ENCODE results near the gene FRMPD4. TPM values are rescaled to one million over a fixed set of nuclear protein-coding genes. Genes with fewer than 3 reads are reported as not detected.

The FRMPD4 gene
- total and polyA plus RNA-seq, 2 of the 13 experiments (the other 11 are each of a cell fraction or from before 2014, with no cell fraction given): not detected

- no peak for TF ChIP-seq ATF5 (CRISPR knock-in tag; IDR thresholded peaks at IDR 0.05; ENCODE audit: low read depth)
- no peak for TF ChIP-seq ISX (CRISPR knock-in tag; conservative IDR thresholded peaks at IDR 0.05)
- no peak for TF ChIP-seq ZBTB25 (CRISPR knock-in tag; IDR thresholded peaks at IDR 0.05)
- no peak for TF ChIP-seq ZNF550 (CRISPR knock-in tag; IDR thresholded peaks at IDR 0.05; ENCODE audit: borderline replicate concordance)
- TF ChIP-seq HNF4A (CRISPR knock-in tag; IDR thresholded peaks at IDR 0.05): no peak
- no peak for TF ChIP-seq SPEN (CRISPR knock-in tag; IDR thresholded peaks at IDR 0.05; ENCODE audit: low read depth)
- TF ChIP-seq ZNF468 (CRISPR knock-in tag; IDR thresholded peaks at IDR 0.05): no peak
- TF ChIP-seq JARID2 (CRISPR knock-in tag; IDR thresholded peaks at IDR 0.05; ENCODE audit: insufficient replicate concordance): no peak
- TF ChIP-seq HINFP (CRISPR knock-in tag; IDR thresholded peaks at IDR 0.05; ENCODE audit: low read depth): no peak
Observed at GRCh38 chrX:12197030-12197429, 58.8 kb downstream of the FRMPD4 start (continued).

GRCh38 chrX:12206413-12206812 is 68.1 kb downstream of the FRMPD4 start:
- WGBS (ENCODE audit: low lambda C conversion rate): no CpG with 5 or more reads among the region's 1 CpG
- H3K27ac ChIP-seq (ENCODE audit: extremely low read length, insufficient read depth, low read length): no peak overlapping the region
- H3K27me3 ChIP-seq (ENCODE audit: control insufficient read depth in 1 of 2, insufficient read depth in 2 of 2, low read length in 2 of 2): no peaks in the 10 kb centered on the region
- H4K20me1 ChIP-seq (ENCODE audit: insufficient read depth, low read length): no peaks in the 10 kb centered on the region
- no peak overlapping the region for H2AFZ ChIP-seq (ENCODE audit: low read length)
- ChIA-PET CTCF (ENCODE audit: low intra/inter-chr PET ratio, low total read pairs) (no interaction called here), POLR2A (no interaction called here)
- H3K9me3 ChIP-seq (ENCODE audit: low read length): no peaks in the 10 kb centered on the region
- H3K4me3 ChIP-seq (replicated peaks in 1 of 3; ENCODE audit: insufficient read depth in 1 of 3, low read depth in 2 of 3, low read length in 3 of 3): no peak overlapping the region
- intact Hi-C loops (cut with micrococcal nuclease; ENCODE audit: unreplicated experiment) (no loop called here), in situ Hi-C loops (cut with HindIII; ENCODE audit: extremely low pct_ligation_motif_present, low pct_unique_long_range_greater_than_20kb) (no loop called here)
- H3K4me1 ChIP-seq (ENCODE audit: insufficient read depth, low read length): no peaks in the 10 kb centered on the region
- FAIRE-seq (no peak), ATAC-seq (no peak), DNase-seq (ENCODE audit: low spot score) (no peak)
- no TSS peak for BruUV-seq (replicated peaks)
- no peak overlapping the region for H3K9ac ChIP-seq (ENCODE audit: insufficient read depth, low read depth, low read length)
- no peaks in the 10 kb centered on the region for H3K36me3 ChIP-seq (replicated peaks in 1 of 2; ENCODE audit: control insufficient read depth in 1 of 2, insufficient read depth in 2 of 2, low read length in 2 of 2)
- H3K4me2 ChIP-seq (ENCODE audit: low read depth, low read length): no peak overlapping the region
- no peaks in the 10 kb centered on the region for H3K79me2 ChIP-seq (ENCODE audit: insufficient read depth, low read length)
- TF ChIP-seq SP4 (CRISPR knock-in tag; IDR thresholded peaks at IDR 0.05) (no peak), HMGXB4 (CRISPR knock-in tag; IDR thresholded peaks at IDR 0.05; ENCODE audit: borderline replicate concordance in 1 of 2, low read depth in 1 of 2) (no peak), GLI4 (CRISPR knock-in tag; IDR thresholded peaks at IDR 0.05; ENCODE audit: borderline replicate concordance) (no peak), DR1 (CRISPR knock-in tag; IDR thresholded peaks at IDR 0.05) (no peak), ZFYVE20 (CRISPR knock-in tag; IDR thresholded peaks at IDR 0.05; ENCODE audit: borderline replicate concordance, low read depth) (no peak), ATF1 (CRISPR knock-in tag; IDR thresholded peaks at IDR 0.05) (no peak), ZNF350 (CRISPR knock-in tag; IDR thresholded peaks at IDR 0.05; ENCODE audit: borderline replicate concordance, low read depth) (no peak), TFE3 (CRISPR knock-in tag; IDR thresholded peaks at IDR 0.05) (no peak), ZNF891 (CRISPR knock-in tag; IDR thresholded peaks at IDR 0.05) (no peak)

Measured in HepG2 (cell line).